K562 (cell line): ENCODE data around the gene TARM1. TPM values are rescaled to one million over a fixed set of nuclear protein-coding genes. Genes with fewer than 3 reads are reported as not detected.

Experiments used
- ATAC-seq: fragments of 200-7000 bp; cut with Tn5 transposase; 3 replicates; pipeline ENCODE4 v1.9.1; 2020; ENCODE audit warnings: moderate library complexity
- BruUV-seq: library from RNA; stranded (reverse); fragments of 400-500 nt; replicated peaks from 2 replicates; lab custom pipeline; 2021; lab: Mats Ljungman, UMichigan
- CTCF ChIA-PET: fragments of 300-600 bp; formaldehyde crosslinking; extraction: SDS; loops from one replicate; lab custom pipeline; 2021; ENCODE audit warnings: low intra/inter-chr PET ratio; lab: Yijun Ruan, JAX
- POLR2A ChIA-PET: fragments of 300-600, 350-650 bp; sonication (Branson Sonifier 250); formaldehyde crosslinking; extraction: SDS; loops from one replicate; lab custom pipeline; 2021; ENCODE audit warnings: antibody characterized with exemption, inconsistent platforms; lab: Yijun Ruan, JAX
- DNase-seq, 4 experiments: peaks; one replicate each; pipeline versions ENCODE4 v3.0.0 to v3.0.0-alpha.2; 2011 to 2018; ENCODE audit warnings: low spot score in 3 of 4, mixed read lengths in 3 of 4; ENCODE audit errors: extremely low read depth in 1 of 4
- FAIRE-seq: peaks from 2 replicates; lab custom pipeline; 2011; peaks lifted over from hg19 to GRCh38; lab: Jason Lieb, UNC
- H2AFZ ChIP-seq: 2 replicates; pipeline ENCODE4 v1.6.0; 2011; ENCODE audit warnings: low read depth, low read length, control low read depth, inconsistent platforms
- H3K27ac ChIP-seq: fragments of 200-600 bp; 3 replicates; pipeline ENCODE4 v1.8.0; 2011; ENCODE audit warnings: low read depth, mild to moderate bottlenecking, control low read depth, inconsistent platforms, low read length, moderate library complexity, mixed read lengths; ENCODE audit errors: extremely low read depth
- H3K27me3 ChIP-seq, 2 experiments: fragments of 300-600 bp in 1 of 2; 2 replicates in 1 of 2; 3 replicates in 1 of 2; pipeline versions ENCODE4 v1.6.0 to v1.8.0; 2011; ENCODE audit warnings: inconsistent platforms in 2 of 2, low read length in 2 of 2, mild to moderate bottlenecking in 1 of 2, mixed read lengths in 1 of 2, moderate library complexity in 1 of 2; ENCODE audit not compliant: control insufficient read depth in 2 of 2, insufficient read depth in 2 of 2
- H3K36me3 ChIP-seq: fragments of 300-600 bp; 3 replicates; pipeline ENCODE4 v1.8.0; 2011; ENCODE audit warnings: mild to moderate bottlenecking, low read length, inconsistent platforms; ENCODE audit not compliant: control insufficient read depth, insufficient read depth
- H3K4me1 ChIP-seq, 2 experiments: fragments of 200-600 bp in 1 of 2; replicated peaks in 1 of 2; 2 replicates in 1 of 2; 3 replicates in 1 of 2; pipeline versions ENCODE4 v1.5.1 to v1.8.0; 2011; ENCODE audit warnings: inconsistent platforms in 2 of 2, low read length in 2 of 2, mild to moderate bottlenecking in 1 of 2, mixed read lengths in 1 of 2, moderate library complexity in 1 of 2; ENCODE audit not compliant: control insufficient read depth in 2 of 2, insufficient read depth in 2 of 2
- H3K4me2 ChIP-seq: 2 replicates; pipeline ENCODE4 v1.6.1; 2011; ENCODE audit warnings: low read length, control low read depth, inconsistent platforms, mixed read lengths; ENCODE audit not compliant: insufficient read depth
- H3K4me3 ChIP-seq: fragments of 200-600 bp; sonication (generic), shearing (Covaris generic); 2 replicates; pipeline ENCODE4 v1.5.1; 2016; ENCODE audit warnings: control low read depth, inconsistent platforms
- H3K79me2 ChIP-seq: fragments of 200-600 bp; 3 replicates; pipeline ENCODE4 v1.8.0; 2011; ENCODE audit warnings: low read length, inconsistent platforms; ENCODE audit not compliant: control insufficient read depth, insufficient read depth
- H3K9ac ChIP-seq, 2 experiments: 2 replicates each; pipeline versions ENCODE4 v1.6.0 to v1.6.1; 2011; ENCODE audit warnings: low read depth in 2 of 2, low read length in 2 of 2, control low read depth in 1 of 2, inconsistent platforms in 1 of 2, mild to moderate bottlenecking in 1 of 2, mixed read lengths in 1 of 2; ENCODE audit not compliant: insufficient read depth in 1 of 2
- H3K9me1 ChIP-seq: one replicate; pipeline ENCODE4 v1.6.0; 2011; ENCODE audit warnings: inconsistent platforms, mild to moderate bottlenecking, low read length, moderate library complexity; ENCODE audit not compliant: control insufficient read depth, insufficient read depth
- H3K9me3 ChIP-seq: replicated peaks from 2 replicates; pipeline ENCODE4 v1.5.1; 2011; ENCODE audit warnings: low read depth, low read length, inconsistent platforms; ENCODE audit not compliant: control insufficient read depth, insufficient read depth
- H4K20me1 ChIP-seq: replicated peaks from 2 replicates; pipeline ENCODE4 v1.6.1; 2011; ENCODE audit warnings: low read length, inconsistent platforms, mixed read lengths; ENCODE audit not compliant: control insufficient read depth, insufficient read depth
- FOS ChIP-seq: IDR thresholded peaks from 3 replicates; pipeline ENCODE4 v1.6.1; 2011; ENCODE audit not compliant: insufficient read length; ENCODE audit errors: extremely low read depth
- IFI16 ChIP-seq: fragments of 250-450 bp; sonication (Bioruptor Pico); IDR thresholded peaks from 2 replicates; pipeline ENCODE4 v2.1.2; 2022; ENCODE audit warnings: mild to moderate bottlenecking, inconsistent platforms
- JUND ChIP-seq, 2 experiments: IDR thresholded peaks; 2 replicates in 1 of 2; 3 replicates in 1 of 2; pipeline ENCODE4 v1.6.1; 2011; ENCODE audit warnings: borderline replicate concordance in 2 of 2, low read depth in 2 of 2, low read length in 2 of 2, improper control_type of control experiment in 1 of 2, missing biosample characterization in 1 of 2, missing genetic modification characterization in 1 of 2, missing genetic modification reagents in 1 of 2
- MAFF ChIP-seq: IDR thresholded peaks from 2 replicates; pipeline ENCODE4 v1.6.1; 2012; ENCODE audit warnings: low read length, improper control_type of control experiment
- POLR2G ChIP-seq: fragments of 200-400 bp; formaldehyde crosslinking; IDR thresholded peaks from 2 replicates; pipeline ENCODE4 v1.6.1; 2017; ENCODE audit warnings: low read depth, mild to moderate bottlenecking, antibody characterized with exemption, low read length, moderate library complexity
- POLR2H ChIP-seq: IDR thresholded peaks from 2 replicates; pipeline ENCODE4 v1.6.1; 2016; ENCODE audit warnings: missing genetic modification characterization, low read depth, mild to moderate bottlenecking, control low read depth, missing compliant biosample characterization, moderate library complexity
- RB1 ChIP-seq: fragments of 450-650 bp; IDR thresholded peaks from 2 replicates; pipeline ENCODE4 v1.6.1; 2017; ENCODE audit warnings: low read depth, mild to moderate bottlenecking
- RBFOX2 ChIP-seq: fragments of 200-400 bp; formaldehyde crosslinking; IDR thresholded peaks from 2 replicates; pipeline ENCODE4 v1.6.1; 2017; ENCODE audit warnings: low read depth, mild to moderate bottlenecking, low read length, moderate library complexity
- TARDBP ChIP-seq: fragments of 450-650 bp; IDR thresholded peaks from 2 replicates; pipeline ENCODE4 v1.6.1; 2016
- ZBTB8A ChIP-seq: fragments of 450-650 bp; IDR thresholded peaks from 2 replicates; pipeline ENCODE4 v1.6.1; 2018; ENCODE audit warnings: mild to moderate bottlenecking, moderate library complexity; ENCODE audit not compliant: partially characterized antibody
- ZNF165 ChIP-seq: fragments of 250-450 bp; sonication (Bioruptor Pico); IDR thresholded peaks from 2 replicates; pipeline ENCODE4 v1.4.0; 2020; ENCODE audit warnings: borderline replicate concordance
- ZNF224 ChIP-seq: sonication (generic); formaldehyde crosslinking; IDR thresholded peaks from 2 replicates; pipeline ENCODE4 v1.8.0; 2022; ENCODE audit warnings: mild to moderate bottlenecking, missing genetic modification reagents
- ZNF316 ChIP-seq: fragments of 450-650 bp; IDR thresholded peaks from 2 replicates; pipeline ENCODE4 v1.6.1; 2016
- WGBS: fragments of 100-300 bp; shearing (Covaris generic); methylation state at CpG from one replicate; pipeline ENCODE4 v1.1.6; 2016; ENCODE audit warnings: low coverage, mixed read lengths; ENCODE audit not compliant: insufficient coverage; ENCODE audit errors: missing lambda C conversion rate; 5-methylcytosine and 5-hydroxymethylcytosine counted together
- in situ Hi-C: fragments of 300-500 bp; cut with MboI; formaldehyde crosslinking; loops from 4 replicates; pipeline ENCODE4 v1.15.0; 2018; ENCODE audit warnings: inconsistent platforms, mixed read lengths
- intact Hi-C: fragments of 100-400 bp; cut with micrococcal nuclease; formaldehyde crosslinking; loops from 2 replicates; pipeline ENCODE4 v1.14.2; 2022
- polyA plus RNA-seq, 8 experiments: library from polyadenylated mRNA; depleted of rRNA in 4 of 8; stranded (reverse) in 5 of 8; unstranded in 3 of 8; fragments of >200 nt; fragmentation: Nextera tagmentation in 2 of 8; fragmentation: Illumina TruSeq in 1 of 8; extraction: Ambion mirVana in 2 of 8; extraction: Trizol in 1 of 8; gene quantifications; 2 replicates each; pipeline versions ENCODE4 v1.2.1 to v1.2.3, GENCODE V29; 2011 to 2014; ENCODE audit warnings: inconsistent platforms in 1 of 8, missing spikeins in 1 of 8
- total RNA-seq, 7 experiments: library from RNA; depleted of rRNA in 6 of 7; stranded (reverse); fragments of >200 nt in 6 of 7; fragmentation: Illumina TruSeq in 2 of 7; extraction: Trizol in 2 of 7; gene quantifications; 2 replicates each; pipeline versions ENCODE4 v1.2.1 to v1.2.3, GENCODE V29; 2011 to 2021; ENCODE audit warnings: low replicate concordance in 1 of 7
- TF ChIP-seq, protein P1 (sequence below): sonication (generic); formaldehyde crosslinking; IDR thresholded peaks from 2 replicates; pipeline ENCODE4 v1.8.0; 2022; ENCODE audit warnings: missing genetic modification reagents, mild to moderate bottlenecking, moderate library complexity, borderline replicate concordance

TARM1 gene
- total and polyA plus RNA-seq, 9 of the 15 experiments (the other 6 are each of a cell fraction or from before 2014, with no cell fraction given) = not detected

DNA sequence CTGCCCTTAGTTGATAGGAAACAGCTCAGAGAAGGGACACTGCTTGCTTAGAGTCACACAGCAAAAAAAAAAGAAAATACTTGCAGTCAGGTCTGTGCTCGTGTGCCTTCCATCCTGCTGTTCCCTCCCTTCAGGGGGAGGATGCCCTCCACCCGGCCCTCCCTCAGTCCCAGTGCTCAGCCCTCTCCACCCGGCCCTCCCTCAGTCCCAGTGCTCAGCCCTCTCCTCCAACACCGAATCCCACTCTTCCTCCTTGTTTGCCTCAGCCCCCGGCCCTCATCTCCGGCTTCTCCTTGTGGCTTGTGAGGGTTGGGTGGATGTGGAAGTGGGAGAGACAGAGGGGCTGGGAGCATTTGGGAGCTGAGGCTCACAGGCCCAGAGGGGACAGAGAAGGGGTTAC is 28.5 kb upstream of the TARM1 start:
- H3K4me3 ChIP-seq = no peak overlapping the region
- H3K27me3 ChIP-seq = no peaks in the 10 kb centered on the region
- H3K4me1 ChIP-seq = peaks cover 0 to 20% of the 10 kb centered on the region in 2 experiments; a peak in 3 of 5 replicates
- no peak for FAIRE-seq
- peak in 2 of 4 experiments; percentile 49 to 56 for DNase-seq
- 93% methylated on average over 4 of the region's 6 CpGs for WGBS
- no peak overlapping the region for H3K27ac ChIP-seq
- H4K20me1 ChIP-seq = peaks cover 3% of the 10 kb centered on the region; the same call in 1 of the 2 replicates
- no peak overlapping the region for H3K4me2 ChIP-seq
- intact Hi-C loops (no loop called here), in situ Hi-C loops (no loop called here)
- H3K9me1 ChIP-seq = no peaks in the 10 kb centered on the region
- peaks cover 75% of the 10 kb centered on the region; the same call in 2 of the 3 replicates for H3K36me3 ChIP-seq
- ChIA-PET CTCF (no interaction called here), POLR2A (interaction anchor here (0.5 to 1.1 kb wide), 2 partner anchors 11 to 36 kb away, joined by 3 read pairs; no protein-coding TSS in a partner anchor)
- no peak overlapping the region; a peak in 1 of 4 replicates for H3K9ac ChIP-seq
- H2AFZ ChIP-seq = no peak overlapping the region
- BruUV-seq = no TSS peak
- no peaks in the 10 kb centered on the region for H3K9me3 ChIP-seq
- peaks cover 9% of the 10 kb centered on the region for H3K79me2 ChIP-seq
- no peak for TF ChIP-seq POLR2H (tag)
- TF ChIP-seq RBFOX2 = peak; percentile 50; the same call in 1 of the 2 replicates
- TF ChIP-seq POLR2G = peak; percentile 52; the same call in 1 of the 2 replicates
- peak; percentile 62 for ATAC-seq

- CTCF ChIA-PET = no interaction called here
Measured at GRCh38 chr19:54108496-54108895, 27.3 kb upstream of the TARM1 start.

More at GRCh38 chr19:54108496-54108895, 27.3 kb upstream of the TARM1 start:
- peaks cover 15% of the 10 kb centered on the region for H3K79me2 ChIP-seq
- peaks cover 3% of the 10 kb centered on the region; the same call in 1 of the 2 replicates for H4K20me1 ChIP-seq
- H3K9ac ChIP-seq = no peak overlapping the region
- no peaks in the 10 kb centered on the region for H3K9me3 ChIP-seq
- ATAC-seq (no peak), DNase-seq (peak in 1 of 4 experiments; percentile 4), FAIRE-seq (no peak)
- intact Hi-C loops (no loop called here), in situ Hi-C loops (no loop called here)
- 82% methylated on average over 6 of the region's 7 CpGs for WGBS
- no peak overlapping the region for H2AFZ ChIP-seq
- BruUV-seq = no TSS peak
- H3K36me3 ChIP-seq = peaks cover 75% of the 10 kb centered on the region; the same call in 2 of the 3 replicates
- no peak overlapping the region for H3K27ac ChIP-seq
- TF ChIP-seq IFI16 (CRISPR knock-in tag) = no peak
- TF ChIP-seq TARDBP = no peak
- no peak for TF ChIP-seq JUND (IDR thresholded peaks at IDR 0.05; ENCODE audit: borderline replicate concordance, low read depth, low read length)
- TF ChIP-seq JUND (tag; IDR thresholded peaks at IDR 0.05; ENCODE audit: borderline replicate concordance, low read depth, low read length) = no peak
- no peak for TF ChIP-seq ZNF224 (CRISPR knock-in tag)
- TF ChIP-seq ZNF165 (CRISPR knock-in tag) = no peak
- no peak for TF ChIP-seq ZBTB8A
- TF ChIP-seq FOS = no peak
- peak; percentile 50; the same call in 1 of the 2 replicates for TF ChIP-seq ZNF316
- TF ChIP-seq MAFF = 0 out of 2 replicates have a peak, but pooled peaks have one; percentile 23
- TF ChIP-seq, protein P1, sequence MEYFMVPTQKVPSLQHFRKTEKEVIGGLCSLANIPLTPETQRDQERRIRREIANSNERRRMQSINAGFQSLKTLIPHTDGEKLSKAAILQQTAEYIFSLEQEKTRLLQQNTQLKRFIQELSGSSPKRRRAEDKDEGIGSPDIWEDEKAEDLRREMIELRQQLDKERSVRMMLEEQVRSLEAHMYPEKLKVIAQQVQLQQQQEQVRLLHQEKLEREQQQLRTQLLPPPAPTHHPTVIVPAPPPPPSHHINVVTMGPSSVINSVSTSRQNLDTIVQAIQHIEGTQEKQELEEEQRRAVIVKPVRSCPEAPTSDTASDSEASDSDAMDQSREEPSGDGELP = no peak
- no peak for TF ChIP-seq POLR2H (tag)
- no peak for TF ChIP-seq RB1
- no peaks in the 10 kb centered on the region for H3K9me1 ChIP-seq
- no peak overlapping the region for H3K4me3 ChIP-seq
- peaks cover 0 to 22% of the 10 kb centered on the region in 2 experiments; a peak in 3 of 5 replicates for H3K4me1 ChIP-seq
- POLR2A ChIA-PET = no interaction called here
- no peak overlapping the region for H3K4me2 ChIP-seq
- H3K27me3 ChIP-seq = no peaks in the 10 kb centered on the region
